NCI-H524 (cell line): ENCODE results near the gene GRAMD2A.

ENCODE experiments used
- DNase-seq, 2 experiments: peaks; one replicate each; lab custom pipeline; 2025; lab: John Stamatoyannopoulos, UW

GRAMD2A gene

GRCh38 chr15:72217216-72217615 lies 19.6 kb upstream of the GRAMD2A start:
- no peak for DNase-seq

- no peak for DNase-seq
Measured at GRCh38 chr15:72216079-72216478, 18.5 kb upstream of the GRAMD2A start.

- DNase-seq, result no peak
Measured at GRCh38 chr15:72207558-72208085, 10.0 kb upstream of the GRAMD2A start.

- no peak for DNase-seq
Measured at GRCh38 chr15:72206677-72207000, 9.1 kb upstream of the GRAMD2A start.

- no peak for DNase-seq
Measured at GRCh38 chr15:72205896-72206676, 8.5 kb upstream of the GRAMD2A start.

- no peak for DNase-seq
Measured at GRCh38 chr15:72205273-72205672, 7.7 kb upstream of the GRAMD2A start.

GRCh38 chr15:72203507-72203837 lies 5.9 kb upstream of the GRAMD2A start:
- no peak for DNase-seq

- no peak for DNase-seq
Measured at GRCh38 chr15:72202801-72203506, 5.4 kb upstream of the GRAMD2A start.

GRCh38 chr15:72202302-72202701 lies 4.7 kb upstream of the GRAMD2A start:
- DNase-seq, result no peak

GRCh38 chr15:72201391-72201921 lies 3.9 kb upstream of the GRAMD2A start:
- DNase-seq, result peak in 1 of 2 experiments; percentile 13

- no peak for DNase-seq
Measured at GRCh38 chr15:72200395-72201237, 3.0 kb upstream of the GRAMD2A start.

GRCh38 chr15:72199721-72200212 lies 2.2 kb upstream of the GRAMD2A start:
- peak; percentile 64 to 83 for DNase-seq

GRCh38 chr15:72199205-72199515 lies 1.6 kb upstream of the GRAMD2A start:
- DNase-seq, result peak in 1 of 2 experiments; percentile 38

GRCh38 chr15:72198356-72199204 lies 993 bp upstream of the GRAMD2A start:
- peak in 1 of 2 experiments; percentile 61 for DNase-seq

GRCh38 chr15:72197041-72197459 lies 537 bp downstream of the GRAMD2A start:
- DNase-seq, result no peak

- DNase-seq, result no peak
Measured at GRCh38 chr15:72196409-72197040, 1.1 kb downstream of the GRAMD2A start.

GRCh38 chr15:72195101-72195511 lies 2.5 kb downstream of the GRAMD2A start:
- no peak for DNase-seq

GRCh38 chr15:72193836-72194396 lies 3.7 kb downstream of the GRAMD2A start:
- DNase-seq, result peak in 1 of 2 experiments; percentile 30

GRCh38 chr15:72192416-72192815 lies 5.2 kb downstream of the GRAMD2A start:
- no peak for DNase-seq

- no peak for DNase-seq
Measured at GRCh38 chr15:72189250-72189902, 8.2 kb downstream of the GRAMD2A start.
